AG09319 (cell line): ENCODE data around the gene GDPD1.
A peak's percentile ranks its signal among the peaks of the same experiment; 100 is the strongest.
"Not testable (repeated sequence)": the region's sequence is repeated elsewhere in the genome, so short reads cannot be mapped to it uniquely, and the experiment has no call there.

Source experiments
- DNase-seq: peaks from one replicate; pipeline ENCODE4 v3.0.0-alpha.2; 2010; ENCODE audit warnings: low read depth; ENCODE audit errors: extremely low read depth
- CTCF ChIP-seq: IDR thresholded peaks from 2 replicates; pipeline ENCODE4 v1.5.1; 2011; ENCODE audit warnings: low read depth, mild to moderate bottlenecking, inconsistent platforms, low read length, moderate library complexity

GDPD1 gene

DNA sequence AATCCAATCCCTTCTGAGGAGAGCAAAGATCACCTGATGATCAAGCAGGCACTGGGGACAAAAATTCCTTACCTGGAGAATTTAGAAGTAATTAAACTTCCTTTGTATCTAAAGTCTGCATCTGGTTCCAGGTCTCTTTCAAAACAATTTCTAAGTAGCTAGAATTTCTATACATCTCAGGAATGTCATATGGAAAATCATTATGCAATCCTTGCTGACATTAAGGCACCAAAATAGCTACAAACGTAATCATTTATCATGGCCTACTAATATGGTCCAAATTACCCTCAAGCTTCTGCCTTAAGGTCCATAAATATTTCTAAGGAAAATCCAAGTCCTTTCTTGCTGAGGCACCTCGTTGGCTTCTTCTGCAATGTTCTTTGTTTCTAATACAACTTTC lies 78.2 kb downstream of the GDPD1 start:
- no peak for DNase-seq
- no peak for TF ChIP-seq CTCF

GRCh38 chr17:59299400-59300092 lies 79.2 kb downstream of the GDPD1 start:
- TF ChIP-seq CTCF = no peak
- DNase-seq = no peak

GRCh38 chr17:59300941-59301340 lies 80.6 kb downstream of the GDPD1 start:
- TF ChIP-seq CTCF = no peak
- no peak for DNase-seq

- no peak for TF ChIP-seq CTCF
- DNase-seq = no peak
Observed at GRCh38 chr17:59304811-59305210, 84.5 kb downstream of the GDPD1 start.

GRCh38 chr17:59310263-59310920 lies 90.1 kb downstream of the GDPD1 start:
- no peak for DNase-seq
- no peak for TF ChIP-seq CTCF

- TF ChIP-seq CTCF = peak; percentile 78
- no peak for DNase-seq
Observed at GRCh38 chr17:59311051-59311468, 90.7 kb downstream of the GDPD1 start.

- not testable (repeated sequence) for DNase-seq
Observed at GRCh38 chr17:59311521-59311920, 91.2 kb downstream of the GDPD1 start.

GRCh38 chr17:59315866-59316265 lies 95.6 kb downstream of the GDPD1 start:
- no peak for TF ChIP-seq CTCF
- DNase-seq = no peak
